Lower lobe of right lung (tissue), 2 donors: ENCODE measurements around the gene XCL2. TPM values are rescaled to one million over a fixed set of nuclear protein-coding genes. Genes with fewer than 3 reads are reported as not detected.

Experiments
- ATAC-seq, 2 donors: fragments of 200-7000 bp; cut with Tn5 transposase; one replicate each; pipeline ENCODE4 v1.9.1; 2020 to 2022; ENCODE audit warnings: mild to moderate bottlenecking in 2 of 2, moderate library complexity in 2 of 2
- DNase-seq: peaks from one replicate; pipeline ENCODE4 v3.0.0-alpha.2; 2020
- H3K27ac ChIP-seq: fragments of 200-600 bp; one replicate; pipeline ENCODE4 v1.8.0; 2022
- H3K27me3 ChIP-seq: fragments of 200-600 bp; one replicate; pipeline ENCODE4 v1.8.0; 2022; ENCODE audit warnings: low read depth
- H3K36me3 ChIP-seq: fragments of 200-600 bp; one replicate; pipeline ENCODE4 v1.8.0; 2022; ENCODE audit warnings: mild to moderate bottlenecking
- H3K4me1 ChIP-seq: fragments of 200-600 bp; one replicate; pipeline ENCODE4 v1.8.0; 2022
- H3K4me3 ChIP-seq: fragments of 200-600 bp; one replicate; pipeline ENCODE4 v1.8.0; 2022; ENCODE audit warnings: mild to moderate bottlenecking
- H3K9me3 ChIP-seq: fragments of 200-600 bp; one replicate; pipeline ENCODE4 v1.8.0; 2022
- intact Hi-C: fragments of 100-400 bp; cut with DNase I; formaldehyde crosslinking; loops from one replicate; pipeline ENCODE4 v1.11.0; 2022
- total RNA-seq: library from RNA; stranded (reverse); fragmentation: NEBNext Ultra II Directional; extraction: Animal tissue kit (Norgen Biotek cat#: 25700); gene quantifications from one replicate; pipeline ENCODE4 v1.2.1, GENCODE V29; 2021
- TF ChIP-seq, protein P1 (sequence below): fragments of 200-600 bp; IDR thresholded peaks from one replicate; pipeline ENCODE4 v1.8.0; 2022; ENCODE audit warnings: antibody characterized with exemption, mild to moderate bottlenecking
- donor health status: DM: no; HTN: yes; CAD: no; lungs with severe emphysema.

The XCL2 gene
- total RNA-seq, 1 donor from 2014 or later: 2.0 TPM

DNA sequence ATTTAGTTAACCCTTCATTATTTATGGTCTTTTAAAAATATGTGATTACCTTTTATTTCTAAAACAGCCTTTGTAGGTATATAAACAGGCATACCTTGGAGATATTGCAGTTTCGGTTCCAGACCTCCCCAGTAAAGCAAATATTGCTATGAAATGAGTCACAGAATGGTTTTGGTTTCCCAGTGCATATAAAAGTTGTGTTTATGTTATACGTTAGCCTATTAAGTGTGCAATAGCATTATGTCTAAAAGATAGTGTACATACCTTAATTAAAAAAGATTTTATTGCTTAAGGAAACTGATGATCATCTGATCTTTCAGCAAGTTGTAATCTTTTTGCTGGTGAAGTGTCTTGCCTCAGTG is 44.1 kb downstream of the XCL2 start:
- no peak for DNase-seq
- H3K36me3 ChIP-seq: no peaks in the 10 kb centered on the region
- intact Hi-C loops: no loop called here
- H3K4me1 ChIP-seq: peaks cover 23% of the 10 kb centered on the region
- ATAC-seq: no peak
- TF ChIP-seq, protein P1, sequence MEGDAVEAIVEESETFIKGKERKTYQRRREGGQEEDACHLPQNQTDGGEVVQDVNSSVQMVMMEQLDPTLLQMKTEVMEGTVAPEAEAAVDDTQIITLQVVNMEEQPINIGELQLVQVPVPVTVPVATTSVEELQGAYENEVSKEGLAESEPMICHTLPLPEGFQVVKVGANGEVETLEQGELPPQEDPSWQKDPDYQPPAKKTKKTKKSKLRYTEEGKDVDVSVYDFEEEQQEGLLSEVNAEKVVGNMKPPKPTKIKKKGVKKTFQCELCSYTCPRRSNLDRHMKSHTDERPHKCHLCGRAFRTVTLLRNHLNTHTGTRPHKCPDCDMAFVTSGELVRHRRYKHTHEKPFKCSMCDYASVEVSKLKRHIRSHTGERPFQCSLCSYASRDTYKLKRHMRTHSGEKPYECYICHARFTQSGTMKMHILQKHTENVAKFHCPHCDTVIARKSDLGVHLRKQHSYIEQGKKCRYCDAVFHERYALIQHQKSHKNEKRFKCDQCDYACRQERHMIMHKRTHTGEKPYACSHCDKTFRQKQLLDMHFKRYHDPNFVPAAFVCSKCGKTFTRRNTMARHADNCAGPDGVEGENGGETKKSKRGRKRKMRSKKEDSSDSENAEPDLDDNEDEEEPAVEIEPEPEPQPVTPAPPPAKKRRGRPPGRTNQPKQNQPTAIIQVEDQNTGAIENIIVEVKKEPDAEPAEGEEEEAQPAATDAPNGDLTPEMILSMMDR: no peak
- no peak overlapping the region for H3K27ac ChIP-seq
- H3K27me3 ChIP-seq: no peaks in the 10 kb centered on the region
- H3K9me3 ChIP-seq: no peaks in the 10 kb centered on the region
- H3K4me3 ChIP-seq: no peak overlapping the region

DNA sequence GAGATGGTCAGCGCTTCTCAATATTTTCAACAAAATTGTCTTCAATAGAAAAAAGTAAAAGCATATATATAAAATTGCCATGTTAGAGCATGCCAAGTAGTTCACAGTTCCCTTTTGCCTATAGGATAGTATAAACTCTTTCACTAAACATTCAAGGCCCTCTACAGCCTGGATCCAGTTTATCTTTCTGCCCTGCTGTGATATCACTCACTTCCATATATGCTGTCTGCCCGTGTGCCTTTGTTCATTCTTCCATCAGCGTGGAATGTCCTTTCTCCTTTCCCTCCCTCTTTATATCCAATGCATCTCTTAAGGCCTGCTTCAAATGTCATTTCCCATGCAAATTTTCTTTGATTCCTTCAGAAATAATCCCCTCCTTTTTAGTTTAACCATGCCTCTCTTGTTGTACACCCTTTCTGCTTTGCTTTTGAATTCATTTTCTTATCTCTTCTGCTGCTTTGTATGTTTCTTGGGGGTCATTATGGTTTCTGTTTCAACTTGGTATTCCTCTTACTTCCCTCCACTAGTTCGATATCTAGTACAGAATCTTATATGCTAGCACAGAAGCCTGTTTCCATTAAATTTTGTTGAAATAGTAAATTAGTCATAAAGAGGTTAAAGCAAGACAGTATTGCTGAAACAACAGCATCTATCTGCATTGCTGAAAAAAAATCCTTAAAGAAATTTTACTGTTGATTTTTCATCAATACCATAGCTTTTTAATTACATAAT is 44.7 kb downstream of the XCL2 start:
- TF ChIP-seq, protein P1: no peak
- intact Hi-C loops: no loop called here
- Histone ChIP-seq H3K36me3 (no peaks in the 10 kb centered on the region), H3K4me3 (no peak overlapping the region), H3K27ac (no peak overlapping the region), H3K27me3 (no peaks in the 10 kb centered on the region), H3K9me3 (no peaks in the 10 kb centered on the region), H3K4me1 (peaks cover 19% of the 10 kb centered on the region)
- DNase-seq: no peak
- no peak for ATAC-seq

DNA sequence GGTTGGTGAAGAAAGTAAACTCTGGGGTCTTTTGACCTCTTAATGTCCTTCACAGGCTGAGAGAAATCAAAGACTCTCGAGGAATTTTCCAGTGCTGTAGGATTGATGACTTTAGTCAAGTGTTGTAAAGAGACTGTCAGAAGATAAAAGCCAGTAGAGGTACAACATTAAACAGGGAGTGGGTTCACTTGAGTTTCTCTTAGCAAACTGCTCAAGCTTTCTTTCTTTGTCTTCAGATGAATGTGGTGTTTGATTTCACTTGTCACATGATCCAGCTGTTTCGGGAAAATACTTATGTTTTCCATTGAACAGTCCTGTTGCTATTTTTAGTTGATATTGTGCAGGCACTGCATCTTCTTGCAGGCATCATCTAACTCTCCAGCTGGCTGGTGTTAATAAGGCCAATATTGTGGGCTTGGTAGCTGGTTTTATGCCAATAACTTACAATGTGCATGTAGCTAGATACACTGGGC is 45.6 kb downstream of the XCL2 start:
- Histone ChIP-seq H3K27ac (no peak overlapping the region), H3K27me3 (no peaks in the 10 kb centered on the region), H3K4me3 (no peak overlapping the region), H3K9me3 (no peaks in the 10 kb centered on the region), H3K36me3 (no peaks in the 10 kb centered on the region), H3K4me1 (peaks cover 10% of the 10 kb centered on the region)
- intact Hi-C loops: no loop called here
- peak in 1 of 2 donors; percentile 42 for ATAC-seq
- TF ChIP-seq, protein P1: no peak
- DNase-seq: no peak

DNA sequence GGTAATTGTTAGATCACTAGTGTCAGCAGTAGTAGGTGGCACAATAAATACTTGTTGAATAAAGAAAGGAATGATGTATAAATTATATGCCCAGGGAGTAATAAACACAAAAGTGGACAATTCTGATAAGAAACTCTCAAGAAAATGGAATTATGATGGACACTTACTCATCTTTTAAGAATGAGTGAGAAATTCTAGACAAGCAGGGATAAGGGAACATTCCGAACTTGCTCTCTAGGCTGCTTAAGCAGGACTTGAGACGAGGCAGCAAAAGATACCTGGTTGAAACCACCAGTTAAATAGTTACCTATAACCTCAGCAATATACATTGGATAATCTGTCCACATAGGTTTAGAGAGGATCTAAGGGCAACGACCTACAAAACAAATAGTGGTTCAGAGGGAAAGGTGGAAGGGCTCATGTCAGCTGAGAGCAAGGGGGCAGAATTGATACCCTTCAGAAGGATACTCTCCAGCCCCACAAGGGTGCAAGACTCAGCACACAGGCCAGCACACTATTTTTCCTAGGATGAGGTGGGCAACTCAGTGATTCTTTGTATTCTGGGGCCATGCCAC is 46.3 kb downstream of the XCL2 start:
- TF ChIP-seq, protein P1: no peak
- no peak for ATAC-seq

DNA sequence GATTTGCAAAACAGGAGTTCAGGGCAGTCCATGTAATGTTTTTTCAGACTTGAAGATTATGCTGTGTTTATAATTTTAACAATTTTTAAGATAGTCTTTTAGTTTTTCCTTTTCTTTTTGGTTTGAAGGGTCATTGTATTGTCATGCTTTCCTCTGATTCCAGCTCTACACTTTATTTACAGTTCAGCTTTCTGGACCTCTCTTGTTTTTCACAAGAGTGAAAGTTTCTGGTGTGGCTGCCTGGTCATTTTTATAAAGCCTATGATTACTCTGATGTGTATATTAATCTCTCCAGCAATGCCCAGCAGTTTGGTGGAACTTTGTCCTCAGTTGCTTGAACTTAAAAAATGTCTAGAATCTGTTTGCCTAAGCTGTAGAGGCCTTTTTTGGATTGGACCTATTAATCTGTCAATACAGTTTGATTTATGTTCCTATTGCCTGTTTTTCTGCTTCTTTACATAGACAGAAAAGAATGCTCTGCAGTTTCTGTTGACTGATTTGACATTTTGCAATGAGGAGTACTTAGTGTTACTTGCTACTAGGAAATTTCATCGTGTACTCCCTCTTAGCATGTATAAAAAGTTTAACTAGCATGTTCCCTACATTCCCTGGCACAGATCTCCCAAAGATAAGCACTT is 52.2 kb downstream of the XCL2 start:
- peaks cover 8% of the 10 kb centered on the region for H3K4me1 ChIP-seq
- peak in 1 of 2 donors; percentile 45 for ATAC-seq
- no peaks in the 10 kb centered on the region for H3K9me3 ChIP-seq
- H3K27me3 ChIP-seq: no peaks in the 10 kb centered on the region
- no peaks in the 10 kb centered on the region for H3K36me3 ChIP-seq
- H3K4me3 ChIP-seq: no peak overlapping the region
- DNase-seq: no peak
- intact Hi-C loops: no loop called here
- TF ChIP-seq, protein P1: no peak
- H3K27ac ChIP-seq: no peak overlapping the region

More for the DNA sequence above, 46.3 kb downstream of the XCL2 start:
- no peak overlapping the region for H3K4me3 ChIP-seq
- H3K27me3 ChIP-seq: no peaks in the 10 kb centered on the region
- H3K27ac ChIP-seq: no peak overlapping the region
- no peaks in the 10 kb centered on the region for H3K36me3 ChIP-seq
- no peak for DNase-seq
- H3K4me1 ChIP-seq: peaks cover 8% of the 10 kb centered on the region
- intact Hi-C loops: no loop called here
- H3K9me3 ChIP-seq: no peaks in the 10 kb centered on the region

Other genes starting within 250 kb of the XCL2 start
- gene XCL1, start 32.6 kb upstream of the XCL2 start, total RNA-seq: 1.2 TPM
- 18.6 TPM for gene DPT, start 185.2 kb upstream of the XCL2 start, total RNA-seq